ENCODE results near the gene ZNF525.
"Not testable (repeated sequence)": the region's sequence is repeated elsewhere in the genome, so short reads cannot be mapped to it uniquely, and the experiment has no call there.

The ZNF525 gene

DNA sequence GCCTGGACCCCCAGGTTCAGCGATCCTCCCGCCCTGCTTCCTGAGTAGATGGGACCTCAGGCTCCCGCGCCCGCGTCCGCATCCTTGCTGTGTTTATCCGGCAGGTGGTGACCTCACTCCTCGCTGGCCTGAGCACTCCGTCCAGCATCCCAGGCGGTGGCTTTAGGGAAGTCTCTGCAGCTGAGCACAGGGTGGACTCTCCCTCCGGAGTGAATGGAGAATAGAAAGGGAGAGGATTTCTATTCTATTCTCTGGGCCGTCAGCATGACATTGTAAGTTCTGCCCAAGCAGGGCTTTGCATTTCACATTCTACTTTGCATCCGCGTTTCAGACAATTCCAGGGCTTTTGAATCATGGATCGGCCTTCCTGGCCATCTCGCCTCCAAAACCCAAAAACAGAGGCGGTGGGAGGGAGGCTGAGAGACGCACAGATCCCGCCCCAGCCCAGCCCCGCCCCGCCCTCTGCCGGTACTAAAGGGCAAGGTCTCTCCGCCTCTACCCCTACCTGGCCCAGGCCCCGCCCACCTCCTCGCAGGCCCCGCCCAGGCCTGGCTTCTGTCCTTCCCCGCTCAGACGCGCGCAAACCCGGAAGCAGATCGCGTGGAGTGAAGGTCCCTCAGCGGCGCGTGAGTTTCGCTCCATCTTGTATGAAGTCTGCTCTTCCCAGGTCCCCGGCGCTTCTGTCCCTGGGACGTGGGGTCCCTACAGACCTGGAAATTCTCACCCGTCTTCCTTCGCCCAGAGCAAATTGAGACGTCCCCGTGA, at the start of gene ZNF525:
TSS of gene ZNF525 (plus strand) at position 572 of the 765 bp plus-strand sequence. CDS start 6,577 bp downstream, outside the sequence.
- DNase-seq = peak; percentile 94

DNA sequence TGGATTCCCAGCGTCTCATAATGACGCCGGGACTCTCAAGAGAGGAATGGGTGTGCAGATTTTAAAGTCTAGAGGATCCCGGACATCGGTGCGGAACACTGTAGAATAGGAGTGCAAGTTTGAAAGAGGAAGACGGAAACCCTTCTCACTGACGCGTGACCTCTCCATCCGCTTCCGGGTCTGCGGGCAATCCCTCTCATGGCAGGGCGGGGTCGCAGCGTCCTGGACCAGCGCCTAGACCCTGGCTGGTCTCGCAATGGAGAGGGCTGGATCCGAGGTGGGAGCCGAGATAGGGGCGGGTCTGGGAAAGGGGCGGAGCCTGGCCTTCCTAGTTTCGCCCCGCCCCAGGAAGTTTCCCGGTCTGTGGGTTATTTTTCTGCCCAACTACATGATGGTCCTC, 36.5 kb upstream of the ZNF525 start:
- peak; percentile 16 for DNase-seq

DNA sequence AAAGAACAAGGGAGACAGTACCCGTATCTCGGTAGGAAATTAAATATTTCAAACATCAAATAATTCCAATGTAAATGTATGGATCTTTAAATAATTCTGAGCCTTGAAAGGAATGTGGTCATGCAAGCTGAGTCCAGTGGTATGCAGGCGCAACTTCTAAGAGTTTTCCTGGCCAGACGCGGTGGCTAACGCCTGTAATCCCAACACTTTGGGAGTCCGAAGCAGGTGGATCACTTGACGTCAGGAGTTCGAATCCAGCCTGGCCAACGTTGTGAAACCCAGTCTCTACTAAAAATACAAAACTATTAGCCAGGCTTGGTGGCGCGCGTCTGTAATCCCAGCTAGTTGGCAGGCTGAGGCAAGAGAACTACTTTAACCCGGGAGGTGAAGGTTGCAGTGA, 33.0 kb upstream of the ZNF525 start:
- no peak for DNase-seq

DNA sequence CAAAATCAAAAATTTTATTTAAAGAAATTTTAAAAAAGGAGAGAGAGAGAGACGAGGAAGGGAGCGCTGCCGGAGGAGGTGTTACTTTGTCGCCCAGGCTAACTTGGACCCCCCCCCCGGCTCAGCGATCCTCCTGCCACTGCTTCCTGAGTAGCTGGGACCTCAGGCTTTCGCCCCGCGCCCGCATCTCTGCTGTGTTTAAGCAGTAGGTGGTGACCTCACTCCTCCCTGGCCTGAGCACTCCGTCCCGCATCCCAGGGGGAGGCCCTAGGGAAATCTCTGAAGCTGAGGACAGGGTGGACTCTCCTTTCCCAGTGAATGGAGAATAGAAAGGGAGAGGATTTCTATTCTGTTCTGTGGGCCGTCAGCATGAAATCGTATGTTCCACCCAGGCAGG, 32.4 kb upstream of the ZNF525 start:
- DNase-seq = peak; percentile 32

DNA sequence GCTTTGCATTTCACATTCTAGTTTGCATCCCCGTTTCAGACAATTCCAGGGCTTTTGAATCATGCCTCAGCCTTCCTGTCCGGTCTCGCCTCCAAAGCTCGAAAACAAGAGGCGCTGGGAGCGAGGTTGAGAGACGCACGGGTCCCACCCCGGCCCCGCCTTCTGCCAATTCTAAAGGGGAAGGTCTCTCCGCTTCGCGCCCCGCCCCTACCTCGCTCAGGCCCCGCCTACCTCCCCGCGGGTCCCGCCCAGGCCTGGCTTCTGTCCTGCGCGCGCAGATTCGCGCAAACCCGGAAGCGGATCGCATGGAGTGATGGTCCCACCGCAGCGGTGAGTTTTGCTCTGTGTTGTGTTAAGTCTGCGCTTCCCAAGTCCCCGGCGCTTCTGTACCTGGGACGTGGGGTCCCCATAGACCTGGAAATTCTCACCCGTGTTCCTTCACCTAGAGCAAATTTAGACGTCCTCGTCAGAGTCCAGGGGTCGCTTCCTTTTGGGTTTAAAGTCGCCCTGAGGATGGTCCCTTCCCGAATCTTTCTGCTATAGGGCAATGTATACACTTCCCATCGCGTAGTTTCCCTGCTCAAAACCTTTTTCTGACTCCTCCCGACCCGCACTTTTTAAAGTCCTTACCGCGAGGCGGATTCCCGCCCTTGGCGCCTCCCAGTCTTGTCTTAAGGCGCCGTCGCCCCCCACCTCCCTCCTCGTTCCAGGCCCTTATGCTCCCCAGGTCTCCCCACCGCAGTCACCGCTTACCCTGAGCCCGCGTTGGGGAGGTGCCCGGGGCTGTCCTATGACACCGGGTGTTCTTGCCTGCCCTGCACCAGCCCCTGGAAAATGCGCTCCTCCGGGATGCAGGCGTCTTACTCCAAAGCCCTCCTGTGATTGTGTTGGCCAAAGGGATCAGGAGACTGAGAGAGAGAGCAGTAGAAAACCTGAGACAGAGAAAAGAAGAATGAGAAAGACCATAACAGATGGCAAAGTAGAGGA, 31.7 kb upstream of the ZNF525 start, which contains the start of gene ZNF845:
TSS of gene ZNF845 (plus strand) at position 287 of the 987 bp plus-strand sequence. CDS start 7,559 bp downstream, outside the sequence.
- peak; percentile 94 for DNase-seq

DNA sequence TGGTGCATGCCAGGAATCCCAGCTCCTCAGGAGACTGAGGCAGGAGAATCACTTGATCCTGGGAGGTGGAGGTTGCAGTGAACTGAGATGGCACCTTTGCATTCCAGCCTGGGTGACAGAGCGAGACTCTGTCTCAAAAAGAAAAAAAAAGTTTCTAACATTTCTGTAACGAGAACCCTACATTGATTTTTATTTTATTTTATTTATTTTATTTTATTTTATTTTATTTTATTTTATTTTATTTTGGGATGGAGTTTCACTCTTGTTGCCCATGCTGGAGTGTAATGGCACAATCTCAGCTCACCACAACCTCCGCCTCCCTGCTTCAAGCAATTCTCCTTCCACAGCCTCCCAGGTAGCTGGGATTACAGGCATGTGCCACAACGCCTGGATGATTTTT, 21.1 kb upstream of the ZNF525 start:
- not testable (repeated sequence) for DNase-seq

DNA sequence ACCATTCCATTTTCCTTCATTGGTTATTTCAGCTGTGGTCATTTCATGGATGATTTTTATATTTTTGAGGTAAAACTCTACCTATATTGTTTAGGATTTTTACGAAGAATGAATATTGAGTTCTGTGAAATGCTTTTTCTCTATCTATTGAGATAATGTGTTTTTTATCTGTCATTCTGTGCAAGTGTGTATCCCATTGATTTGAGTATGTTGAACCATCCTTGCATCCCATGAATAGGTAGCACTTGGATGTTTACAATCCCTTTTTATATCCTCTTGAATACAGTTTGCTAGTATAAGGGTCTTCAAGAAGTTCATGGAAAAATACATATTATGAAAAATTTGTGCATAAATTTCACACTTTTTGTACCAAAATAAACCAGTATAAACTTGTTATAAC, 9.8 kb upstream of the ZNF525 start:
- DNase-seq = no peak

DNA sequence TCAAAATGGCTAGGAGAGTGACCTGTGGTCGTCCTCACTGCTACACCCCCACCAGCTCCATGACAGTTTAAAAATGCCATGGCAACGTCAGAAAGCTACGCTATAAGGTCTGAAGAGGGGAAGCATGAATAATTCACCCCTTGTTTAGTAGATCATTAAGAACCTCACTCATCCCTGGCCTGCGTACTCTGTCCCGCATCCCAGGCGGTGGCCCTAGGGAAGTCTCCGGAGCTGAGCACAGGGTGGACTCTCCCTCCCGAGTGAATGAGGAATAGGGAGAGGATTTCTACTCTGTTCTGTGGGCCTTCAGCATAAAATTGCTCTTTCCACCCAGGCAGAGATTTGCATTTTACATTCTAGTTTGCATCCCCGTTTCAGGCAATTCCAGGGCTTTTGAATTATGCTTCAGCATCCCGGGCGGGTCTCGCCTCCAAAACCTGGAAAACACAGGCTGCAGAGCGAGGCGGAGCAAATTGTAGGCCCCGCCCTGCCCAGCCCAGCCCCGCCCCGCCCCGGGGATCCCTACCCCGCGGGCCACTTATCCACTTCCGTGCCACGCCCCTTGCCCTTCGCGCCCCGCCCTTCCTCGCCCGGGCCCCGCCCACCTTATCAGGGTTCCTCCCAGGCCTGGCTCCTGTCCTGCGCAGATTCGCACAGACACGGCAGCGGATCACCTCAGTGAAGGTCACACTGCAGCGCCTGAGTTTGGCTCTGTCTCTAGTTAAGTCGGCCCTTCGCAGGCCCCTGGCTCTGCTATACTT, 7.5 kb upstream of the ZNF525 start:
- DNase-seq = no peak

DNA sequence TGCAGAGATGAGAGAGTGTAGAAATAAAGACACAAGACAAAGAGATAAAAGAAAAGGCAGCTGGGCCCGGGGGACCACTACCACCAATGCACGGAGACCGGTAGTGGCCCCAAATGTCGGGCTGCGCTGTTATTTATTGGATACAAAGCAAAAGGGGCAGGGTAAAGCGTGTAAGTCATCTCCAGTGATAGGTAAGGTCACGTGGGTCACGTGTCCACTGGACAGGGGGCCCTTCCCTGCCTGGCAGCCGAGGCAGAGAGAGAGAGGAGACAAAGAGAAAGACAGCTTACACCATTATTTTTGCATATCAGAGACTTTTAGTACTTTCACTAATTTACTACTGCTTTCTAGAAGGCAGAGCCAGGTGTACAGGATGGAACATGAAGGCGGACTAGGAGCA, 5.4 kb upstream of the ZNF525 start:
- not testable (repeated sequence) for DNase-seq

DNA sequence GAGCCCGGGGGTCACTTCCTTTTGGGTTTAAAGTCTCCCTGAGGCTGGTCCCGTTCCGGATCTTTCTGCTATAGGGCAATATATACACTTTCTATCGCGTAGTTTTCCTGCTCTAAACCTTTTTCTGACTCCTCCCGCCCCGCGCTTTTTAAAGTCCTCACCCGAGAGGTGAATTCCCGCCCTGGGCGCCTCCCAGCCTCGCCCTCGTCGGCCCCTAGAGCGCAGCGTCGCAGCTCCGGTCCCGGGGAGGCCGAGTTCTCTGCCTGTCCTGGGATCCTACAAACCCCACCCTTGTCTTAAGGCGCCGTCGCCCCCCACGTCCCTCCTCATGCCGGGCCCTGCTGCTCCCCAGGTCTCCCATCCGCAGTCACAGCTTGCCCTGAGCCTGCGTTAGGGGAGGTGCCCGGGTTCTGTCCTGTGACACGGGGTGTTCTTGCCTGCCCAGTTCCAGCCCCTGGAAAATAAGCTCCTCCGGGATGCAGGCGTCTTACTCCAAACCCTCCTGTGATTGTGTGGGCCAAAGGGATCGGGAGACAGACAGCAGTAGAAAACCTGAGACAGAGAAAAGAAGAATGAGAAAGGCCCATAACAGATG, 491 bp downstream of the ZNF525 start:
- peak; percentile 26 for DNase-seq

DNA sequence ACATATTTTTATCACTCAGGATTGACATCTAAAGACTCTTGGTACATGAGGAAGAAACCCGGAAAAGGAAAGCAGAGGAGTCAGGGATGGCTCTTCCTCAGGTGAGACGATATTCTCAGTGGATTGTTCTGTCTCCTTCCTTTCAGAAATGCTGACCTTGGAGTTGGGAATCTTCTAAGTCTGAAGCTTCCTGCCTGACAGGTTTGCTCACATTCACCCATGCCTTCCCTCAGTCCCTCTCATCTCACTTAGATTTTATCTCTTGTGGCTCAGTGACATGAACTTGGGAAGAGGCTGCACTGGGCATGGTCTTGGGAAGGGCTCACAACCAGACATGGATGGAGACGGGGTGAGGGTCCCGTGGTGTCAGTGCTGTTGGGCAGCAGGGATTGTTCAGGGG, 6.7 kb downstream of the ZNF525 start:
- no peak for DNase-seq

DNA sequence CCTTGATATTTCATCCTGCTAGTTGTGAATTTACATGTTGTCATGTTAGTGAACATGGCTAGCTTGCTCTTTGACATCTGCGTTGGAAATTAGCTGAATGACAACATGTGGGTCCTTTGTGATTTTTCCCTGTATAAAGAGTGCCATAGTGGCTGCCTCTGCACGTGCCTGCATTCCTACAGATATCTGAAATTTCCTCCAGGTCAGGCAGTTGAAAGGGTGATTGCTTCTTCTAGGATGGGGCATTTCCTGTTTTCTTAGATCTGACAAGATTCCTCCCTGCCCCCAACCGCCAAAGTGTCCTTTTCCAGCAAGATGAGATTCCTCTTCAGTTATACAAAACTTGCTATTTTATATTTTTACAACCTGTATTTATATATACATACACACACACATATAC, 8.8 kb downstream of the ZNF525 start:
- no peak for DNase-seq

DNA sequence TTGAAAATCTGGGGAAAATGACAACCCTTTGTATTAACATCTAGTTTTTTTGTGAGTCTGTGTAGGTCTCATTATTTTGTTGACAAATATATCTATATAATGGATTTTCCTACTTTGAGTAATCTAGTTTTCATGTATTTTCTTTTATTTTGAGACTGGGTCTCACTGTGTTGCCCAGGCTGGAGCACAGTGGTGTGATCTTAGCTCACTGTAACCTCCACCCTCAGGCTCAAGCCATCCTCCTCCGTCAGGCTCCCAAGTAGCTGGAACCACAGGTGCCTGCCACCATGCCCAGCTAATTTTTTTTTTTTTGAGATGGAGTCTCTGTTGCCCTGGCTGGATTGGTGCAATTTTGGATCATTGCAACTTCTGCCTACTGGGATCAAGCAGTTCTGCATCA, 9.2 kb downstream of the ZNF525 start:
- DNase-seq = no peak

DNA sequence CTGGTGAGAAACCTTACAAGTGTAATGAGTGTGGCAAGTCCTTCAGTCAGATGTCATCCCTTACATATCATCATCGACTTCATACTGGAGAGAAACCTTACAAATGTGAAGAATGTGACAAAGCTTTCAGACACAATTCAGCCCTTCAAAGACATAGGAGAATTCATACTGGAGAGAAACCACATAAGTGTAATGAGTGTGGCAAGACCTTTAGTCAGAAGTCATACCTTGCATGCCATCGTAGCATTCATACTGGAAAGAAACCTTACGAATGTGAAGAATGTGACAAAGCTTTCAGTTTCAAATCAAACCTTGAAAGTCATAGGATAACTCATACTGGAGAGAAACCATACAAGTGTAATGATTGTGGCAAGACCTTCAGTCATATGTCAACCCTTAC, 15.9 kb downstream of the ZNF525 start:
- no peak for DNase-seq

DNA sequence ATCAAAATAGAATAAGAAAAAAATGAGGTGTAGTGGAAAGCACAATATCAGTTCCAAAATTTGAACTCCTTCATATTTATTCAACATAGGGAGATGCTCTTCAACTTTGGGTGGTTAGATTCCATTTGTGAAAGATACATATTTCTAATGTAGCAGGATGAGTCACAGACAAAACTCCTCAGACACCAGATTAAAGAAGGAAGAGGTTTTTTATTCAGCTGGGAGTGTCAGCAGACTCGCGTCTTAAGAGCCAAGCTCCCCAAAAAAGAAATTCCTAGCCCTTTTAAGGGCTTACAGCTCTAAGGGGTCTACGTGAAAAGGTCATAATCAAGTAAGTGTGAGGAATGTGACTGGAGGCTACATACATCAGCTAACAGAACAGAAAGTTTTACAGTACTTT, 22.7 kb downstream of the ZNF525 start:
- DNase-seq = no peak

DNA sequence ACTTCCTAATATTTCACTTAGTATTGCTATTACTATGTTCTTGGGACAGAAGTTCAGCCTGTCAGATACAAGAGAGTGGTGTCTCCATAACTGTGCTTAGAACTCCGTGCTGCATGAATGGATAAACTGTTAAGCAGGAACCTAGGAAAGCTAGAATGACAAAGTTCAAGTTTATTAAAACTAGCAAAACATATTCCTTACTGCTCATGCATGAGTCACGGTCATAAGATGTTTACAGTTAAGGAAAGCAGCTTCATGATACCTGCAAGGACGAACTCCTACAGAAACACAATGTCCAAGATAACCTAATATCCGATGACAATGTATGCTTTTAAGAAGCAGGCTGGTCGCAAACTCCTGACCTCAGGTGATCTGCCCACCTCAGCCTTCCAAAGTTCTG, 23.4 kb downstream of the ZNF525 start:
- DNase-seq = no peak

DNA sequence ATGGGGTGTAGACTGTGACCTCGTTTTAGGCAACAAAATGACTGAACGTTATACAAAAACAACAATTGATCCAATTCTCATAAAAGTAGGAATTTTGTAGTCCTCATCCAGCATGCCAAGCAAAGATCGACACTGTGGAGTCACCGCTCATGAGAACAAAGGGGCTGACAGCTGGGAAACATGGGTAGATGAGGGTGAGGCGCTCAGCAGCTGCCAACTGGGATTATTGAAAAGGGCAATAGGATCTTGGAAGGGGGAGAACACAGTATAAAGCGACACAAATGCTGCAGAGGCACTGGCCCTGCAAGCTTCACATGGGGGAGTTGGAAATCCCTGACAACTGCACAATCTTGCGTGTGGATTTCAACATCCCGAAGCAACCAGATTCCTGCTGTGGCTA, 24.1 kb downstream of the ZNF525 start:
- DNase-seq = no peak

DNA sequence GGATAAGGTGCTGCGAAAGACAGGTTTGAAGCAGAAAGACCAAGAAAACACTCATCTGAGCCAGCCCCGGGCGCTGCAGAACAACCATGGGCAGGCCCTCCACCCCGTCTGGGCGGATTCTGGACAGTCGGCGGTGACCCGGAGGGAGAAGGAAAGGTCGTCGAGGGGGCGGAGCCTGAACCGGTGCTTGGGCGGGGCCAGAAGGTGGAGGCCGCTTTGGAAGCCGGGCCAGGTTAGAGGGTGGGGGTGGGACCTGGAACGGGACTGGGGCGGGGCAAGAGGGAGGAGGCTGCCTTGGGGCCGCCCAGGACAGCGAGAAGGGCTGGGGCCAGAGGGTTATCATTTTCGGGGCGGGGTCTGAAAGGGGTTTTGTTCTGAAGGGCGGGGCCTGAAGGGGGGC, 24.5 kb downstream of the ZNF525 start:
- no peak for DNase-seq

DNA sequence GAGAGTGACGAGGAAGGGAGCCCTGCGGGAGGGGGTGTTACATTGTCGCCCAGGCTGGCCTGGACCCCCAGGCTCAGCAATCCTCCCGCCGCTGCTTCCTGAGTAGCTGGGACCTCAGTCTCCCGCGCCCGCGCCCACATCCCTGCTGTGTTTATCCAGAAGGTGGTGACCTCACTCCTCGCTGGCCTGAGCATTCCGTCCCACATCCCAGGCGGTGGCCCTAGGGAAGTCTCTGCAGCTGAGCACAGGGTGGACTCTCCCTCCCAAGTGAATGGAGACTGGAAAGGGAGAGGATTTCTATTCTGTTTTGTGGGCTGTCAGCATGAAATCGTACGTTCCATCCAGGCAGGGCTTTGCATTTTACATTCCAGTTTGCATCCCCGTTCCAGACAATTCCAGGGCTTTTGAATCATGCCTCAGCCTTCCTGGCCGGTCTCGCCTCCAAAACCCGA, 29.0 kb downstream of the ZNF525 start:
- DNase-seq = no peak

DNA sequence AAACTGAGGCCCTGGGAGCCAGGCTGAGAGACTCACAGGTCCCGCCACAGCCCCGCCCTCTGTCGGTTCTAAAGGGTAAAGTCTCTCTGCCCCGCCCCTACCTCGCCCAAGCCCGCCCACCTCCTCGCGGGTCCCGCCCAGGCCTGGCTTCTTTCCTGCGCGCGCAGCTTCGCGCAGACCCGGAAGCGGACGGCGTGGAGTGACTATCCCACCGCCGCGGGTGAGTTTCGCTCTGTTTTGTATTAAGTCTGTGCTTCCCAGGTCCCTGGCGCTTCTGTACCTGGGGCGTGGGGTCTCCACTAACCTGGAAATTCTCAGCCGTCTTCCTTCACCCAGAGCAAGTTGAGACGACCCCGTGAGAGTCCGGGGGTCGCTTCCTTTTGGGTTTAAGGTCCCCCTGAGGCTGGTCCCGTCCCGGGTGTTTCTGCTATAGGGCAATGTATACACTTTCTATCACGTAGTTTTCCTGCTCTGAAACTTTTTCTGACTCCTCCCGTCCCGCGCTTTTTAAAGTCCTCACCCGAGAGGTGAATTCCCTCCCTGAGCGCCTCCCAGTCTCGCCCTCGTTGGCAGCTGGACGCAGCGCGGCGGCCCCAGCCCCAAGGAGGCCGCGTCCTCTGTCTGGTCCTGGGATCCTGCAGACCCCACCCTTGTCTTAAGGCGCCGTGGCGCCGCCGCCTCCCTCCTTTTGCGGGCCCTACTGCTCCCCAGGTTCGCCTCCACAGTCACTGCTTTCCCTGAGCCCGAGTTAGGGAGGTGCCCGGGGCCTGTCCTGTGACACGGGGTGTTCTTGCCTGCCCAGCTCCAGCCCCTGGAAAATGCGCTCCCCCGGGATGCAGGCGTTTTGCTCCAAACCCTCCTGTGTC, 29.7 kb downstream of the ZNF525 start, which contains the start of gene ZNF765:
TSS of gene ZNF765 (plus strand) at position 176 of the 866 bp plus-strand sequence. CDS start 2,867 bp downstream, outside the sequence.
- DNase-seq = peak; percentile 95

DNA sequence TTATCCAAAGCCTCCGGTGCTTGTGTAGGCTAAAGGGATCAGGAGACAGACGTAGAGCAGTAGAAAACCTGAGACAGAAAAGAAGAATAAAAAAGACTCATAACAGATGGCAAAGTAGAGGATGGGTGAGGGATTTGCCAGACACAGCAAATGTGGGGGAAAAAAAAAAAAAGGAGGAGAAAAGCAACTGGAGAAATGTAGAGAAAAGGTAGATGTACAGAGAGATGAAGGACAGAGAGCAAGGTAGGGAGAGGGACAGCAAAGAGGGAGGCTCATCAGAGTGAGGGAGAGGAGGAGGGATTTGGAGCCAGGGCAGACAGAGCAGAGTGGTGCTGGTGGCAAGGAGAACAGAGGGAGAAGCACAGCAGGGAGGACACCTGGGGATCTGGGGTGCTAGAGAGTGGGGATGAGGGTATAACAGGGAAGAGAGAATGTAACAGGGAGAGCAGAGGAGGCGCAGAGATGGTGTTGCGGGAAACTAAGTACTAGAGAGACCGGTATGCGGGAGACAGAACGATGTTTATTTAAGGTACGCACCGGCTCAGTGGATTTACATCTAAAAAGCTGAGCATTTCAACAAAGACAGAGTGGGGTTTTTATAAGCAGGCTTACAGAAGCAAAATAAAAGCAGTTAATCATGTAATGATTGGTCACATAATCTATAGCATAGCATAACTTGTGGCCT, 30.5 kb downstream of the ZNF525 start:
- DNase-seq = not testable (repeated sequence)

Data from stimulated activated CD4-positive, alpha-beta T cell treated with anti-CD3 and anti-CD28 coated beads, Interleukin-1b, Interleukin-23, amount 100 ng/mL, for 48 hours (primary cell).